ENCODE measurements around the gene POGZ.

DNA sequence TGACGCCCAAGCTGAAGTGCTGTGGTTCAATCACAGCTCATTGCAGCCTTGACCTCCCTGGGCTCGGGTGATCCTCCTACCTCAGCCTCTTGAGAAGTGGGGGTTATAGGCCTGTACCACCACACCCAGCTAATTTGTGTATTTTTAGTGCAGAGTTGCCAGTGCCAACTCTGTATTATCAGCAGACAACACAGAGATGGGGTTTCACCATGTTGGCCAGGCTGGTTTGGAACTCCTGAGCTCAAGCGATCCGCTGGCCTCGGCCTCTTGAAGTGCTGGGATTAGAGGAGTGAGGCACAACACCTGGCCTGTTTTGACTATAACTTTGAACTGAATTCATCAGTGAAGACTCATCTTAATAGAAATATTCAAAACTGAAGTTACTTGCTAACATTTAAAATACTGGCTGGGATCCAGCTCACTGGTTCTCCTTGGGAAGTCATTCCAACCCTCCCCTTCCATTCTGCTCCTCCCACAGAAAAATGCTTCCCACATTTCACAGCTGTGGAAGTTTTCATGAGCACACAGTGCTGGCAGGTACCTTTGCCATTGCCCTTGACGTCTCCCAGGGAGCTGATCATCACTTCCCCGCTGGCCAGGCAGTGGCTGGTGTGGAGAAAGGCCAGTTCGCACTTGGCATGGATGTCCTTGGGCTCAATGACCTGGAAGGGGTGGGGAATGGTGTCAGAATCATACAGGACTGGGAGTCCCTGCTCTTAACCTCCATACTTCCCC, 91.5 kb downstream of the POGZ start:
- TF ChIP-seq, protein P1, sequence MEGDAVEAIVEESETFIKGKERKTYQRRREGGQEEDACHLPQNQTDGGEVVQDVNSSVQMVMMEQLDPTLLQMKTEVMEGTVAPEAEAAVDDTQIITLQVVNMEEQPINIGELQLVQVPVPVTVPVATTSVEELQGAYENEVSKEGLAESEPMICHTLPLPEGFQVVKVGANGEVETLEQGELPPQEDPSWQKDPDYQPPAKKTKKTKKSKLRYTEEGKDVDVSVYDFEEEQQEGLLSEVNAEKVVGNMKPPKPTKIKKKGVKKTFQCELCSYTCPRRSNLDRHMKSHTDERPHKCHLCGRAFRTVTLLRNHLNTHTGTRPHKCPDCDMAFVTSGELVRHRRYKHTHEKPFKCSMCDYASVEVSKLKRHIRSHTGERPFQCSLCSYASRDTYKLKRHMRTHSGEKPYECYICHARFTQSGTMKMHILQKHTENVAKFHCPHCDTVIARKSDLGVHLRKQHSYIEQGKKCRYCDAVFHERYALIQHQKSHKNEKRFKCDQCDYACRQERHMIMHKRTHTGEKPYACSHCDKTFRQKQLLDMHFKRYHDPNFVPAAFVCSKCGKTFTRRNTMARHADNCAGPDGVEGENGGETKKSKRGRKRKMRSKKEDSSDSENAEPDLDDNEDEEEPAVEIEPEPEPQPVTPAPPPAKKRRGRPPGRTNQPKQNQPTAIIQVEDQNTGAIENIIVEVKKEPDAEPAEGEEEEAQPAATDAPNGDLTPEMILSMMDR (IDR thresholded peaks at IDR 0.05 in 4 of 5, conservative IDR thresholded peaks at IDR 0.05 in 1 of 5), result no peak
- no peak for TF ChIP-seq POLR2A (IDR thresholded peaks at IDR 0.05)

Measured in gastrocnemius medialis (tissue), 4 donors.